Mesendoderm (in vitro differentiated cells): Measurements from ENCODE around the gene AKAP13.

Experiments
- DNase-seq: peaks from one replicate; pipeline ENCODE4 v3.0.0; 2013
- H2AK5ac ChIP-seq: 2 replicates; pipeline ENCODE4 v1.6.1; 2013; ENCODE audit warnings: low read length, inconsistent platforms
- H2BK120ac ChIP-seq: 2 replicates; pipeline ENCODE4 v1.6.1; 2013; ENCODE audit warnings: low read depth, mild to moderate bottlenecking, low read length, moderate library complexity, mixed read lengths
- H2BK15ac ChIP-seq: replicated peaks from 2 replicates; pipeline ENCODE4 v1.6.1; 2013; ENCODE audit warnings: low read depth, mild to moderate bottlenecking, moderate library complexity
- H2BK5ac ChIP-seq: 2 replicates; pipeline ENCODE4 v1.6.1; 2013; ENCODE audit warnings: low read length, inconsistent platforms
- H3K18ac ChIP-seq: 2 replicates; pipeline ENCODE4 v1.6.1; 2013; ENCODE audit warnings: mild to moderate bottlenecking, low read length, mixed read lengths
- H3K23ac ChIP-seq: one replicate; pipeline ENCODE4 v1.6.1; 2013; ENCODE audit warnings: low read length
- H3K27ac ChIP-seq: 2 replicates; pipeline ENCODE4 v1.5.1; 2013; ENCODE audit warnings: low read depth, mild to moderate bottlenecking, inconsistent platforms, low read length, moderate library complexity
- H3K27me3 ChIP-seq: 2 replicates; pipeline ENCODE4 v1.6.1; 2013; ENCODE audit warnings: low read length, control low read depth, mild to moderate bottlenecking, inconsistent platforms; ENCODE audit not compliant: insufficient read depth, poor library complexity
- H3K36me3 ChIP-seq: 2 replicates; pipeline ENCODE4 v1.6.1; 2013; ENCODE audit warnings: low read length, inconsistent platforms; ENCODE audit not compliant: control insufficient read depth, insufficient read depth
- H3K4ac ChIP-seq: one replicate; pipeline ENCODE4 v1.6.1; 2013; ENCODE audit warnings: low read depth, mild to moderate bottlenecking, low read length, moderate library complexity
- H3K4me1 ChIP-seq: 2 replicates; pipeline ENCODE4 v1.6.1; 2013; ENCODE audit warnings: low read depth, low read length, inconsistent platforms; ENCODE audit not compliant: control insufficient read depth
- H3K4me2 ChIP-seq: 2 replicates; pipeline ENCODE4 v1.6.1; 2013; ENCODE audit warnings: low read length
- H3K4me3 ChIP-seq: 2 replicates; pipeline ENCODE4 v1.5.1; 2013; ENCODE audit warnings: mild to moderate bottlenecking, low read length
- H3K56ac ChIP-seq: one replicate; pipeline ENCODE4 v1.6.1; 2013; ENCODE audit warnings: low read length
- H3K79me1 ChIP-seq: 2 replicates; pipeline ENCODE4 v1.6.1; 2013; ENCODE audit warnings: low read length, inconsistent platforms
- H3K79me2 ChIP-seq: 2 replicates; pipeline ENCODE4 v1.6.1; 2013; ENCODE audit warnings: mild to moderate bottlenecking, low read length; ENCODE audit not compliant: control insufficient read depth, insufficient read depth
- H3K9ac ChIP-seq: 2 replicates; pipeline ENCODE4 v1.6.1; 2013; ENCODE audit warnings: low read length, inconsistent platforms
- H4K5ac ChIP-seq: one replicate; pipeline ENCODE4 v1.6.1; 2013; ENCODE audit warnings: low read length
- H4K8ac ChIP-seq: one replicate; pipeline ENCODE4 v1.6.1; 2013; ENCODE audit warnings: low read depth, mild to moderate bottlenecking, control low read depth, low read length, moderate library complexity
- WGBS: extraction: QIAGEN DNeasy Blood & Tissue Kit; methylation state at CpG from one replicate; pipeline ENCODE4 v1.1.7; 2013; ENCODE audit warnings: low lambda C conversion rate, missing lambda C conversion rate; ENCODE audit not compliant: insufficient coverage; ENCODE audit errors: extremely low coverage; 5-methylcytosine and 5-hydroxymethylcytosine counted together

The AKAP13 gene

DNA sequence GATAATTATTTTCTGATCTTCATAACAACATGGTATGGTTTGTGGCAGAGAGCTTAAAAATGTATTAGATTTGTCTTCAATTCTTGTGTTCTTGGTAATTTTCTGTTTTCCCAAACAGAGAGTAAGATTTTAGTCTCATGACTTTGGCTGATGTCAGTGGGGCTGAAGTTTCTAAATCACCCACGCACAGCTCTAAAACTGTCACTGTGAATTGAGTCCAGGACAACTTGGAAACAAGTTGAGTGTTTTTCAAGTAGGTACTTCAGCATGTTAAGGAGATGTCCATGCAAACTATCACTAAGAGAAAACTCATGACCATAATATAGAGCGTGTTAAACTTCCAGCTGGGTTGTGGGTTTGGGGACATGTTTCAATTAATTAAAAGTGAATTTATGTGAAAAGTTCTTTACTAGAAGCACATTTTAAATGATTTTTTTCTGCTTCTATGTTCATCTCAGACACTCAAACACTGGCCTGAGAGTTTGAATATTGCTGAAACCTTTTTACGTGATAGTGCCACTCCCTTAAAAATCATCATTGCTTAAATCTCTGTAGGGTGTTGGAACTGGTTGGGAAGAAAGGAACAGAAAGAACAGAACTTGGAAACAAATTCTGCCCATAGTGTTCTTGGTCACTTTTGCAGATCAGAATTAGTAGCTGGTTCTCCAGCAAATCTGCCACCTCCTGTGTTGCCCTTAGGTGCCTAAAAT lies 324.5 kb downstream of the AKAP13 start:
- no peak overlapping the region for H3K27ac ChIP-seq
- no peaks in the 10 kb centered on the region for H3K36me3 ChIP-seq
- no peak for DNase-seq
- H4K8ac ChIP-seq: no peak overlapping the region
- no peaks in the 10 kb centered on the region for H3K79me2 ChIP-seq
- no peak overlapping the region for H2AK5ac ChIP-seq
- H3K4me3 ChIP-seq: no peak overlapping the region
- H4K5ac ChIP-seq: no peak overlapping the region
- H3K79me1 ChIP-seq: no peaks in the 10 kb centered on the region
- H2BK5ac ChIP-seq: no peak overlapping the region
- no peak overlapping the region for H2BK15ac ChIP-seq
- no peak overlapping the region for H3K9ac ChIP-seq
- no peak overlapping the region for H3K23ac ChIP-seq
- H3K4ac ChIP-seq: no peak overlapping the region
- no CpG with 5 or more reads among the region's 3 CpGs for WGBS
- H3K4me1 ChIP-seq: peaks cover 4% of the 10 kb centered on the region
- H2BK120ac ChIP-seq: no peak overlapping the region
- no peak overlapping the region for H3K4me2 ChIP-seq
- no peak overlapping the region for H3K56ac ChIP-seq
- no peaks in the 10 kb centered on the region for H3K27me3 ChIP-seq
- H3K18ac ChIP-seq: no peak overlapping the region

DNA sequence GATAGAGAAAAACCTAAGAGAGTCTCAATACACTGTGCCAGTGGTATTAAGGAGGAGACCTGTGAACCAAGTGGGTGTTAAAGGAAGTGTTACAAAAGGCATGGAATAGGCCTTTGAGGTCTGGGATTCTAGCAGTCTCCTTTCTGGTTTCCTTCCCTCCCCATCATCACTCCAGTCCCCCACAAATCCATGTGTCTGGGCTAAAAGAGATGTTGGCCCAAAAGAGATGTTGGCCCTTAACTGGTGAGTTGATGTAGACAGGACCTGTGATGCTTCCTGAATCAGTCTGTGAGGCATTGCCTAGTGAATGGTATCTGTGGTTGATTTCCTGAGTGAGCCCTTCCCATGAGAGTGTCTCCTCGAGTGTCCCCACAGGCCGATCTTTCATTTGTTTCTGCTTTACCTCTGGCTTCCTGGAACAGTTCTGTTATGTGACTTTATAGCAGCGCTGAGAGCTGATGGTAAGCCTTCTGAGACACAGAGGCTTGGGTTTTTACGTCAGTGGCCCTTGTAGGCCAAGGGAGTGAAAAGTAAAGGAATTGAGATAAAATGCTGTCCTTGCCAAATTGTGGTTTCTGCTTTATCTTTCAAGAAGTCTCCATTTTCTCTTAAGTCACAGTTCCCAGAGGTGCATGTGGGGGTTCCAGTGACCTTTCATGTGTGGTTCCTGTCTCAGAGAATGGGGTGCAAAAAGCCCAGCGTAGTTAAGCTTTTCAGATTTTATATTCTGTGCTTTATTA lies 326.5 kb downstream of the AKAP13 start:
- Histone ChIP-seq H3K4ac (no peak overlapping the region), H2AK5ac (no peak overlapping the region), H3K27me3 (no peaks in the 10 kb centered on the region), H3K27ac (no peak overlapping the region), H3K23ac (no peak overlapping the region), H3K18ac (no peak overlapping the region), H2BK5ac (peak overlapping the region; percentile 5), H3K4me3 (no peak overlapping the region), H3K56ac (peak overlapping the region; percentile 49), H3K79me2 (no peaks in the 10 kb centered on the region), H4K5ac (no peak overlapping the region), H3K79me1 (no peaks in the 10 kb centered on the region), H3K4me1 (peaks cover 4% of the 10 kb centered on the region), H3K4me2 (no peak overlapping the region), H4K8ac (no peak overlapping the region), H3K9ac (no peak overlapping the region), H2BK15ac (no peak overlapping the region), H2BK120ac (no peak overlapping the region), H3K36me3 (no peaks in the 10 kb centered on the region)
- DNase-seq: peak; percentile 49
- WGBS: no CpG with 5 or more reads among the region's 5 CpGs

DNA sequence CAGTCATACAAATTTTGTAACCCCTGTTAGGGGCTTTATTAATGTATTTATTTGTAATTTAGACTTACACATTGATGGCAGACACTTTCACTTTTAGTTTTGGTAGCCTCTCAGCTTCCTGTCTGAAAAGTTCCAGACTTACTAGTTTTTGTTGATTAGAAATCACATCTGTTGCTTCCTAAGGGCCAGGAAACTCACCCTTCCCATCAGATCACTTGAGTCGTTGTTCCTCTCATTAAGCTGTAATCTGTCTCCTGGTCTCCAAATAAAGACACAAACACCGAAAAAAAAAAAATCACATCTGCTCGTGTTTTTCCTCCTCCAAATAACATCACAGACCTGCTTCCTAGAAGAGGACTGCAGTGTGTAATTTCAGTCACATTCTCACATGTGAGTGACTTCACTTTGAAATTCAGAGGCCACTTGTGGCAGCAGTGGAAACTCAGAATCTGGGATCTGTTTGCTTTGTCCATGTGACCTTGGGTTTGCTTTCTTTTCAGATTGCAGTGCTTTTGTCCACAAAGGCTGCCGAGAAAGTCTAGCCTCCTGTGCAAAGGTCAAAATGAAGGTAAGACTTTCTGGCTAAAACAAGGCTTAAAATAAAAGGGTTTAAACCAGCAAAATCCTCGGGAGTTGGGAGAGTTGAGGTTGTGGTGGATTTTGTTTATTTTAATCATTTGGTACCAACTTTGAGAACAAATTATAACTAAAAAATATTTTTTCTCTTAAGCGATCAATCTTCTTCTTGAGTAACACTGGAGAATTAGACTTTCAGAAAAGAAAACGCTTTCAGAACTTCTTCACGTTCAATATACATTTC lies 327.3 kb downstream of the AKAP13 start:
- H3K27ac ChIP-seq: no peak overlapping the region
- no peak overlapping the region for H3K4me2 ChIP-seq
- no peak overlapping the region for H2BK5ac ChIP-seq
- no peak overlapping the region for H4K5ac ChIP-seq
- H2BK15ac ChIP-seq: no peak overlapping the region
- H3K23ac ChIP-seq: no peak overlapping the region
- H3K27me3 ChIP-seq: no peaks in the 10 kb centered on the region
- no peak overlapping the region for H3K4ac ChIP-seq
- H3K36me3 ChIP-seq: no peaks in the 10 kb centered on the region
- no CpG with 5 or more reads among the region's 8 CpGs for WGBS
- no peak overlapping the region for H4K8ac ChIP-seq
- peak; percentile 64 for DNase-seq
- no peak overlapping the region for H3K18ac ChIP-seq
- no peak overlapping the region for H3K56ac ChIP-seq
- H2BK120ac ChIP-seq: no peak overlapping the region
- no peaks in the 10 kb centered on the region for H3K79me2 ChIP-seq
- no peak overlapping the region for H2AK5ac ChIP-seq
- H3K4me3 ChIP-seq: no peak overlapping the region
- H3K9ac ChIP-seq: no peak overlapping the region
- H3K4me1 ChIP-seq: peaks cover 4% of the 10 kb centered on the region
- no peaks in the 10 kb centered on the region for H3K79me1 ChIP-seq

DNA sequence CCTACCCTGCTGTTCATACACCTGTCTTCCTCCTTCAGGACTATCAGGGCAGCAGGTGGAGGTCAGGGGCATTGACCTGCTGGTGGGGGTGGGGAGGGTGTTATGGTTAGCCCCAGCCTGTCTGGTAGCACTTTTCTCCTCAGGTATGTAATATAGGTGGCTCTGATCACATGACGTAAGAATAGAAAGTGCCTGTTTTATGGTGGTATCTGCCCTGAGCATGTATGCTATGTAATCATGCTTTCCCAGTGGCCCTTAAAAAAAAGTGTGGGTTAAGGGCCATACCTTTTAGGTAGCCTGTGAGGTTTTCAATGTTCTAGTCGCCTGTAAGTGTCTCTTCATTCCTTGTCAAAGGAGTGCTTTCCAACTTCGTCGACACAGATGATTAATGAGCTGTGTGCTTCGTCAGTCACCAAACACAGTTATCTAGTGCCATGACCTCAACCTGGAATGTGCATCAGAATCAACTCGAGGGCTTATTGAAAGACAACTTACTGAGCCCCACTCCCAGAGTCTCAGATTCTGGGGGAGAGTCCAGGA lies 328.1 kb downstream of the AKAP13 start:
- Histone ChIP-seq H3K4ac (no peak overlapping the region), H2BK5ac (no peak overlapping the region), H3K9ac (no peak overlapping the region), H3K36me3 (no peaks in the 10 kb centered on the region), H2BK15ac (no peak overlapping the region), H3K27me3 (no peaks in the 10 kb centered on the region), H3K4me1 (peaks cover 4% of the 10 kb centered on the region), H3K79me2 (no peaks in the 10 kb centered on the region), H3K56ac (no peak overlapping the region), H3K18ac (no peak overlapping the region), H3K27ac (no peak overlapping the region), H3K4me2 (no peak overlapping the region), H3K4me3 (no peak overlapping the region), H3K23ac (no peak overlapping the region), H4K5ac (no peak overlapping the region), H2AK5ac (no peak overlapping the region), H4K8ac (no peak overlapping the region), H2BK120ac (no peak overlapping the region), H3K79me1 (no peaks in the 10 kb centered on the region)
- WGBS: no CpG with 5 or more reads among the region's 6 CpGs
- no peak for DNase-seq

DNA sequence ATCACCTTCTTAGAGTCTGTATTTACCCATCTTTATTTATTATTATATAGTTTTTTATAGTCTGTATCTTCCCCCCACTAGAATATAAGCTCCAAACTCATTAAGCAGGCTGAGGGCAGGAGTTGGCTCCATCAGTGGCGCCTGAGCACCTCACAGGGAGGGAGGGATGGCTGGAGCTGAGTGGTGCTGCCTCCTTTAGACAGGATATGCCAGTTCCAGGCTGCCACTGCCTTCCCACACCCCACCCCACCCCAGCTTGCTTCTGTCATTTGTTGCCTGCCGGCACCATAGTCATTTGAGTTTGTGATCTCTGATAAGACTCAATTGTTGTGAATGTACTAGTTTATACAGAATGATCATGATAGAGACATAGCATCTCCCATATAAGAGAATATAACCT lies 328.8 kb downstream of the AKAP13 start:
- Histone ChIP-seq H2AK5ac (no peak overlapping the region), H3K27ac (no peak overlapping the region), H3K56ac (no peak overlapping the region), H3K9ac (no peak overlapping the region), H3K79me1 (no peaks in the 10 kb centered on the region), H4K5ac (no peak overlapping the region), H3K4me3 (no peak overlapping the region), H2BK120ac (no peak overlapping the region), H3K27me3 (no peaks in the 10 kb centered on the region), H3K23ac (no peak overlapping the region), H3K4me2 (no peak overlapping the region), H3K18ac (no peak overlapping the region), H3K4me1 (peaks cover 4% of the 10 kb centered on the region), H2BK15ac (no peak overlapping the region), H3K79me2 (no peaks in the 10 kb centered on the region), H3K4ac (no peak overlapping the region), H2BK5ac (no peak overlapping the region), H3K36me3 (no peaks in the 10 kb centered on the region), H4K8ac (no peak overlapping the region)
- WGBS: no CpG with 5 or more reads among the region's 2 CpGs
- DNase-seq: no peak
